ENCODE data around the gene DOCK11.

DNA sequence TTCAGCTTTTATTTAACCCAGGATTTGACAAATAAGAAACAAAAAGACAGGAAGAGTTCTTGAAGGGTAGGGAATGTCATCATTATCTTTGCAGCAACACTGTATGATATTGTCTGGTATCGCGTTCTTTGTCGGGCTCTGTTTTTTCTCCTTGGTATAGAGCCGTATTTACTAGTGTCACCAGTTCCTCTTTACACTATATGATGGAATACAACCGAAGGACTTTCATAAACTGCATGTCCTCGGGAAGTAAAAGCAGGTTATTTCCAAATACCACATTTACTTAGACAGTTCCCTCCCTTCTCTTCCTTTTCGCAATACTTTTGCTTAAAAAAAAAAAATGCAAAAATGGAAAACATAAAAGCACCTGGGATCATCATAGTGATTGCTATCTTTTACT, 135.2 kb downstream of the DOCK11 start:
- no peak for TF ChIP-seq CTCF (conservative IDR thresholded peaks at IDR 0.05 in 1 of 2, IDR thresholded peaks at IDR 0.05 in 1 of 2; ENCODE audit: low read depth in 1 of 2, low read length in 2 of 2)
- TF ChIP-seq EZH2 (IDR thresholded peaks at IDR 0.05; ENCODE audit: low read length, missing control alignments) = no peak

Measured in fibroblast of lung (primary cell).